Amniotic stem cell (primary cell): ENCODE measurements around the gene GPRC5B.

ENCODE experiments used
- DNase-seq: peaks from one replicate; lab custom pipeline; 2025; lab: John Stamatoyannopoulos, UW

The GPRC5B gene

GRCh38 chr16:19812986-19813385 lies 71.7 kb downstream of the GPRC5B start:
- no peak for DNase-seq

DNA sequence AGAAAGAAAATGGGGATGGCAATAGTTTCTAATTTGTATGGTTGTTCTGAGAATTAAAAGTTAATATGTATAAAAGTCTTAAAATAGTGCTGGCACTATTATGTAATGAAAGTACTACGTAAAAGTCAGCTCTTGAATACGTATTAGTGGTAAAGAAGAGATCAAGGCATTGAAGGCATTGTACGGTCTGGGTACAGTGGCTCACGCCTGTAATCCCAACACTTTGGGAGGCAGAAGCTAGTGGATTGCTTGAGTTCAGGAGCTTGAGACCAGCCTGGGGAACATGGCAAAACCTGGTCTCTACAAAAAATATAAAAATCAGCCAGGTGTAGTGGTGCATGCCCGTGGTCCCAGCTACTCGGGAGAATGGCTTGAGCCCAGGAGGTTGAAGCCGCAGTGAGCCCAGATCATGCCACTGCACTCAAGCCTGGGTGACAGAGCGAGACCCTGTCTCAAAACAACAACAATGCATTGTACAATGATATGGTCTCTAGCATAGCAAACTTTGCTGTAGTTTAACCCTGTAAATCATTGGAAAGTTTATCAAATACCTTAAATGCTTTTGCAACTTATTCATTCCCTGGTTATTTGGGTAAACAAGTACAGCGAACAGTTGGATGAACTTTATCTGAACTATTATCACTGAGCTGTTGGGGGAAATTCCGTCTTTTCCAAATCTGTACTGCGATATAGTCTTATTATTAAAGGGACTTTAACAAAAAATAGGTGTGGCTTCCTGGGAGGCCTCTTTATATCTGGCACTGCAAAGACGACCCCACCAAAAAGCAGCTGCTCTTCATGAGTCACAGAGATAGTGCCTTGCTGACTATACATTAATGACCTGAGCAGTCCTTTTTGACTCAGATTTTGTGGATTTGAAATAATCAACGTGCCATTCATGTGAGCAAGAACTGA lies 73.6 kb downstream of the GPRC5B start:
- DNase-seq, result no peak

- DNase-seq, result no peak
Observed at GRCh38 chr16:19809693-19810092, 75.0 kb downstream of the GPRC5B start.

- no peak for DNase-seq
Observed at GRCh38 chr16:19809121-19809635, 75.5 kb downstream of the GPRC5B start.

GRCh38 chr16:19808061-19808641 lies 76.5 kb downstream of the GPRC5B start:
- DNase-seq, result no peak
